GM10266 (cell line): Measurements from ENCODE around the gene ZSWIM4.

Experiments used
- DNase-seq: peaks from one replicate; pipeline ENCODE4 v3.0.0; 2012; ENCODE audit errors: extremely low spot score
- CTCF ChIP-seq: IDR thresholded peaks from 2 replicates; pipeline ENCODE4 v1.5.1; 2012; ENCODE audit warnings: mild to moderate bottlenecking, low read depth; ENCODE audit not compliant: control insufficient read depth, insufficient read depth; ENCODE audit errors: missing control alignments

The ZSWIM4 gene

GRCh38 chr19:13877303-13877702, 82.1 kb downstream of the ZSWIM4 start:
- DNase-seq: no peak
- TF ChIP-seq CTCF: no peak

GRCh38 chr19:13880059-13881043, 85.1 kb downstream of the ZSWIM4 start:
- DNase-seq: peak; percentile 97
- peak; percentile 88 for TF ChIP-seq CTCF

GRCh38 chr19:13881251-13881691, 86.0 kb downstream of the ZSWIM4 start:
- DNase-seq: no peak
- TF ChIP-seq CTCF: no peak
